ENCODE data around the gene FRMPD2. TPM values are rescaled to one million over a fixed set of nuclear protein-coding genes. Genes with fewer than 3 reads are reported as not detected.
"Not testable (repeated sequence)": the region's sequence is repeated elsewhere in the genome, so short reads cannot be mapped to it uniquely, and the experiment has no call there.

The FRMPD2 gene
- polyA plus RNA-seq, 4 donors, result 0.21 to 1.1 (median 0.64) TPM

GRCh38 chr10:48235501-48235900, 39.0 kb downstream of the FRMPD2 start:
- DNase-seq (ENCODE audit: low read depth in 4 of 4, low spot score in 2 of 4), result no peak

DNA sequence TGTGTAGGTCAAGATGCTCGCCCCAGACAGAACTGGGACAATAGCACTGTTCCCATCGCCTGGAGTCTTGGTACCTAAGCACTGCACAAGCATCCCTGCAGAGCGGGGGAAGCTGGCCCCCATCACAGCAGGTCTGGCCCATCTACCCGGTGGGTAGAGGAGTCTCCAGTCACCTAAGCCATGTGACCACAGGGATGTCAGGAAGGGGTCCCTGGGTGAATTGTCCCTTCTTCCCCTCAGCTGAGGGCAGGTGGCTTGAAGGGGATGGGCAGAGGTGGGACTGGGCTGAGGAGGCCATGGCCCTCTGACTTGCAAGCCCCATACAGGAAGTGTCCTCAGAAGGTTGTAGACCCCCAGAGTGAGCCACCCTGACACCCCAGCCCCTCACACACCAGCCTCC, 39.7 kb downstream of the FRMPD2 start:
- no peak for DNase-seq (ENCODE audit: low read depth in 4 of 4, low spot score in 2 of 4)

- DNase-seq (ENCODE audit: low read depth in 4 of 4, low spot score in 2 of 4), result no peak
These were observed 40.2 kb downstream of the FRMPD2 start for GRCh38 chr10:48234295-48234694.

- DNase-seq (ENCODE audit: low read depth in 4 of 4, low spot score in 2 of 4), result no peak
These were observed 40.9 kb downstream of the FRMPD2 start for GRCh38 chr10:48233559-48234005.

DNA sequence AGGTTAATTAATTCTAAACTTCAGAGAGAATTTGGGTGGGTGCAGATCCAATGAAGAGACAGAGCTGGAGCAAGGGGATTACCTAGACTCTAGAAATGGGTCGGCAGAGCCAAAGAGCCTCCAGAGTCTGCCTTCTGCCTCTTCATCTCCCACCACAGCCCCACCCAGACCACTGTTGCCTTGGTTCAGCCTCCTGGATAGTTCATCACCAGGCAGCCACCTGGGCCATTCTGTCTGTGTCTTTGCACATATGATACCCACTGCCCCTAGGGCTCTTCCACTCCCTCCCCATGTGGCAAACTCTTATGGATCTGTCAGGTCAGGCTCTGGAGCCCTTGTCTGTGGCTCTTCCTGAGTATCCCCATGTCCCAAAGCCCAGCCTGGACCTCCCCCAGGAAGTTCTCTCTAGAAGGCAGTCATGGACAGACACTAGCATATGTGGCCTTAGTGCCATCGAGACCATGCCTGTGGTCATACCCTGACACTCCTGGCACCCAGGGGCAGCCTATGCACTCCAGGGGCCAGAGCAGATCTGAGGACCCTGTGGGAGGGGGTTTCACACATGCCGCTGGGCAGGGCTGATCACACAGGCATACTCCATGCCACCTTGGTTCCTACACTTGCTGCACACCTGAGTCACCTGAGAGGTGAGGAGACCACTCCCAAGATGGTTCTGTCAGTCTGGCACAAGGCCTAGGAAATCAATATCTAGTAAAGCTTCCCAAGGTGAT, 41.6 kb downstream of the FRMPD2 start:
- DNase-seq (ENCODE audit: low read depth in 4 of 4, low spot score in 2 of 4), result no peak

DNA sequence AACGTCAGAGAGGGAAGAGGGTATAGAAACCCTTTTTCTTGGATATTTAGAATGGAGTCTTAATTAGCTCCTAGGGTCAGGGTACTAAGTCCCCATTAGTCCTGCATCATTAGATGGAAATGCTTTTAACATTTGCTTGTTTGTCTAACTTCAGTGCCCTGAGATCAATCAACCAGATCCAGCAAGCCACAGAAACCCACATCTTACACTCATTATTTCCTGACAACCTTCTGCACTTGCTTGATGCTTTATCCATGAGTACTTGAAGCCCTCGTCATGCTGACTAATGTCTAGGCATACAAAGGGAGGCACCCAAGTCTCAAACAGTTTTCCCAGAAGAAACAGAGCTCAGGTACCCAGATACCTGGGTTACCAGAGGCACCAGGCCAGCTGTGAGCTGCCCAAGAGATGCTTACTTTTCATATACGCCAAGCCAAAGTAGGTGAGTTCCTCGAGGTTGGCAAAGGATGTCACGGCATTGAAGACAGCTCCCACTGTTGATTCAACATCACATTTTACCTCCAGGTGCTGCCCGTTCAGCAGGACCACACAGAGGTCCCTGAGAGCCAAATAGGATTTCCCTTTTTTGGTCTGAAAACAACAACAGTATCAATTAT, 42.7 kb downstream of the FRMPD2 start:
- no peak for DNase-seq (ENCODE audit: low read depth in 4 of 4, low spot score in 2 of 4)

GRCh38 chr10:48231178-48231577, 43.3 kb downstream of the FRMPD2 start:
- no peak for DNase-seq (ENCODE audit: low read depth in 4 of 4, low spot score in 2 of 4)

DNA sequence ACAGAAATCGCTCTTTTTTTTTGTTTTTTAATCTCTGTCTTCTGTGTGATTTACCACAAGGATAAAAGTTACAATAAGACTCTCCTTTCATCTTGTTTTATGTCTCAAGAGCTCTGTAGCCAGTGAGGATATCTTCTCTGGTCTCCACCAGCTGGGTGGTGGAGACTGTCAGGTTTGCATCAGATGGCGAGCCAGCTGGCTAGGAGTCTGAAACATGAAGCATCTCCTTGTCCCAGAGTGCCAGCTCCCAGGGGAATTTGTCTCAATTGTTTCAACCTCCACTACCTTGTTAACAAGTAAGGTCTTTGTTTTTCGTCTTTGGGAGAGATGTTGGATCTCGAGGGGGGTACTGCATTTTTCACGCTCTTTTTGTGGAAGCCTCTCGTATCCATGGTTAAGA, 47.3 kb downstream of the FRMPD2 start:
- no peak for DNase-seq (ENCODE audit: low read depth in 4 of 4, low spot score in 2 of 4)

GRCh38 chr10:48224979-48225560, 49.4 kb downstream of the FRMPD2 start:
- no peak for DNase-seq (ENCODE audit: low read depth in 4 of 4, low spot score in 2 of 4)

- DNase-seq (ENCODE audit: low read depth in 4 of 4, low spot score in 2 of 4), result no peak
These were observed 50.2 kb downstream of the FRMPD2 start for GRCh38 chr10:48224296-48224695.

DNA sequence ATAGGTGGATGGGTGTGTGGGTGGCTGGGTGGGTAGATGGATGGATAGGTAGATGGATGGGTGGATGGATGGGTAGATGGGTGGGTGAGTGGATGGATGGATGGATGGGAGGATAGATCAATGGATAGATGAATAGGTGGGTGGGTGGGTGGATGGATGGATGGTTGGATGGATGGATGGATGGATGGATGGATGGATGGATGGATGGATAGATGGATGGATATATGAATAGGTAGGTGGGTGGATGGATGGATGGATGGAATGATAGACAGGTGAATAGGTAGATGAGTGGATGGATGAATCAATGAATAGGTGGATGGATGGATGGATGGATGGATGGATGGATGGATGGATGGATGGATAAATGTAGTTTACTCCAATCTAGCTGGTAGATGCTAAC, 52.7 kb downstream of the FRMPD2 start:
- no peak for DNase-seq (ENCODE audit: low read depth in 4 of 4, low spot score in 2 of 4)

GRCh38 chr10:48221031-48221430, 53.5 kb downstream of the FRMPD2 start:
- not testable (repeated sequence) for DNase-seq (ENCODE audit: low read depth in 4 of 4, low spot score in 2 of 4)

DNA sequence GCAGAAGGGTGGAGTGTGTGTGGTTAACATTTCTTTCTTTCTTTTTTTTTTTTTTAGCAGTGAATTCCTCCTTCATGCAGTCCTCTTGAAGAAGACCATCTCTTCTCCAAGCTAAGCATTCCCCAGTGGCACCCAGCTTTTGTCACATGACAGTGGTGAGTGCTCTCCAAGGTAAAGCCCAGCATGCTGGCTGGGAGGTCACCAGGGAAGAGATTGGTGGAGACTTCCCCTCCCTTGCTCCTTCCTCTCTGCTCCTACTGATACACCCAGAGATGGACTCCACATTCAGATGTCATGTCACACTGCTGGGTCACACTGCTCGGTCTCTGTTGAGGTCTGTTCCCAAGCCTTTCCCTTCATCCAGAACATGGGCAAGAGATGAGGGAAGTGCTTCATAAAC, 55.3 kb downstream of the FRMPD2 start:
- DNase-seq (ENCODE audit: low read depth in 4 of 4, low spot score in 2 of 4), result no peak

DNA sequence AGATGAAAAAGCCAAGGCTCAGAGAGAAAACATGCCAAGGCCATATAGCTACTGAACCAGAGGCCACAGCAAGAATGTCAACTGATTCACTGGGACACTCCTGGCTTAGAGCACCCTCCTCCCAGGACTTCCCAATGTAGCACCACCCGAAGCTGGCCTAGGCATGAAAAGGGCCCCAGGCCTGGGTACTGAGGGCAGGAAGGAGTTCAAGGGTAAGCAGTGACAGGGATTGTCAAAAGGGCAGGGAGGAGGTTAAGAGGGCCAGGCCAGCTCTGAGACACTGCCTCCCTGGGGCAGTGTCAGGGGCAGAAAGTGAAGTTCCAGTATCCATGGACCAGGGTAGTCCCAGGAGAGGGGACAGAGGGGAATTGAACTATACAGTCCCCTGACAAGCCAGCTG, 57.8 kb downstream of the FRMPD2 start:
- DNase-seq (ENCODE audit: low read depth in 4 of 4, low spot score in 2 of 4), result no peak

DNA sequence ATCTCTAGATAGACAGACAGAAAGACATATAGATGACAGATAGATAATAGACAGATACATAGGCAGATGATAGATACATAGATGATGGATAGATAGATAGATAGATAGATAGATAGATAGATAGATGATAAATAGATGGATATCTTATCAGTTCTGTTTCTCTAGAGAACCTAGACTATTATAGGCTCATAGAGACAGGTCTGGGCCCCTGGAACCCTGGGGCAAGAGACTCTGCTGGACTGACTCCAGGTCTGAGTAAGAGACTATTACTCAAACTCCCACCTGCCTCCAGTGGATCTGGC, 58.3 kb downstream of the FRMPD2 start:
- no peak for DNase-seq (ENCODE audit: low read depth in 4 of 4, low spot score in 2 of 4)

- DNase-seq (ENCODE audit: low read depth in 4 of 4, low spot score in 2 of 4), result peak in 1 of 4 donors; percentile 3
These were observed 58.9 kb downstream of the FRMPD2 start for GRCh38 chr10:48215486-48216203.

- no peak for DNase-seq (ENCODE audit: low read depth in 4 of 4, low spot score in 2 of 4)
These were observed 59.6 kb downstream of the FRMPD2 start for GRCh38 chr10:48214716-48215485.

GRCh38 chr10:48213047-48213446, 61.4 kb downstream of the FRMPD2 start:
- DNase-seq (ENCODE audit: low read depth in 4 of 4, low spot score in 2 of 4), result no peak

DNA sequence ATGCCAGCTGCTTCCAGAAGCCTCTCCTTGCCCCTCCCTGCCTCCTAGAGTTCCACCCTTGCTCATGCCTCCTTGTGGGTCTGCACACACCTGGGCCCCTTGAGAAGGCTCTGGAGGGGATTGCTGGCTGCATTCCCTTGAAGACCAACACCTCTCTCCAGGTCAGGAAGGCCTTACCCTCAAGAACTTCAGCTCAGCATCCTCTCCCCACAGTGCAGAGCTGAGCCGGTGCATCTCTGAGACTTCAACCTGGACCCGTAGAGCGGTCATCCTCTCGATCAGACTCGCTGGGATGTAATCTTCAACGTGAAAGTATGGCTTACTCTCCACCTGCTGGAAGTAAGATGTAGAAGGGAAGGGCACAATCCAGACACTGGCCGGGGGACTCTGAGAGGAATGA, 62.7 kb downstream of the FRMPD2 start:
- no peak for DNase-seq (ENCODE audit: low read depth in 4 of 4, low spot score in 2 of 4)

DNA sequence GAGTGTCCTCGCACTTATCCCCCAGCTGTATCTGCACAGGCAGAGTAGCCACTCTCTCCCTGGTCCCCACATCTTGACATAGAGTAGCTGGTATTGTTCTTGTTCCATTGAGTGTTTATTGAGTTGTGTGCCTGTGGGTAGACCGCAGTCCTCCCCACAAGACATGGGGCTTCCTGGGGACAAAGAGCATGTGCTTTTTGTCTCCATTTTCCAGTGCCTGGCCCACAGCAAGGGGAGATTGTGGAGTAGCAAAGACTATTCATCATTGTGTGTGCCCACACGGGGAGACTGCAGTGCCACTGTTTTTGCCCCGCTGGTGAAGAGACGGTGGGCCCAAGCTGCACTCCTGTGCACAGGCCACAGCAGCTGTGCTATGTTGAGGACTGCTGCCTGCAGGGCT, 63.5 kb downstream of the FRMPD2 start:
- no peak for DNase-seq (ENCODE audit: low read depth in 4 of 4, low spot score in 2 of 4)

DNA sequence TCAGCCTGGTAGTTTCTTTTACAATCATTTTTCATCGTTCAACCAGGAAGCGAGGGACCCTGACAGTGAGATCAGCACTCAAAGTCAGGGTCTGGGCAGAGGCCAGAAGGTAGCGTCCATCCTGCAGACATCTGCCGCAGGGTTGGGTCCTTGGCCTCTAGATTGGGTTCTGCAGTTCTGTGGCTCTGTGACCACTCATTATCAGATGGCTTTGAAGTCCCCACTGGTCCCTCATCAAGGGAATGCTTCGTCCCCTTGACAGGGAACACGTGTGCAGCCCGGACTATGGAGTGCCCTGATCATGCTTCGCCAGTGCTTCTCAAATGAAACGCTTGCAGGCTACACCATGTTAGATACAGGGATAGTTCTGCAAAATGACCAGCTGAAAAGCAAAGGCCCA, 64.1 kb downstream of the FRMPD2 start:
- no peak for DNase-seq (ENCODE audit: low read depth in 4 of 4, low spot score in 2 of 4)

All from left renal cortex interstitium (tissue), 4 donors.